ENCODE data around the gene DRAP1. TPM values are rescaled to one million over a fixed set of nuclear protein-coding genes. Genes with fewer than 3 reads are reported as not detected.

DRAP1 gene
- total RNA-seq, 4 donors from 2014 or later: 64.5 to 134 (median 93.3) TPM

DNA sequence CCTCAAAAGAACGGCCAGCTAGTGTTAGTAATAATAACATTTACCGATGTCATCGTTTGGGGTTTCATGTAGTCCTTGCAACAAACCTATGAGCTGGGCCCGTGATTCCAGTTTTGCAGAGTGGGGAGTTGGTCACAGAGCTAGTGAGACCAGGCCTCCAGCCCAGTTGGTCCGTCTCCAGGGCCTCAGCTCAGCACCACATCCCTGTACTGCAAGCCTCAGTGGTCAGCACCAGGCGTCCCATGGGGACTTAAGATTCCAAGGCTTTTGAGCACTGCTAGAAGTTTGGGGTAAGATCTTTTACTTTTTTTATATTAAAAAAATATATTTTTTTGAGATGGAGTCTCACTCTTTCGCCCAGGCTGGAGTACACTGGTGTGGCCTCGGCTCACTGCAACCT, 25.0 kb downstream of the DRAP1 start:
- Histone ChIP-seq H3K27me3 (no peaks in the 10 kb centered on the region), H3K27ac (no peak overlapping the region), H3K9me3 (no peaks in the 10 kb centered on the region), H3K4me3 (no peak overlapping the region), H3K4me1 (no peaks in the 10 kb centered on the region), H3K36me3 (no peaks in the 10 kb centered on the region)
- 84 to 92% methylated on average over 8 of the region's 8 CpGs for WGBS, 2 donors
- TF ChIP-seq, protein P1, sequence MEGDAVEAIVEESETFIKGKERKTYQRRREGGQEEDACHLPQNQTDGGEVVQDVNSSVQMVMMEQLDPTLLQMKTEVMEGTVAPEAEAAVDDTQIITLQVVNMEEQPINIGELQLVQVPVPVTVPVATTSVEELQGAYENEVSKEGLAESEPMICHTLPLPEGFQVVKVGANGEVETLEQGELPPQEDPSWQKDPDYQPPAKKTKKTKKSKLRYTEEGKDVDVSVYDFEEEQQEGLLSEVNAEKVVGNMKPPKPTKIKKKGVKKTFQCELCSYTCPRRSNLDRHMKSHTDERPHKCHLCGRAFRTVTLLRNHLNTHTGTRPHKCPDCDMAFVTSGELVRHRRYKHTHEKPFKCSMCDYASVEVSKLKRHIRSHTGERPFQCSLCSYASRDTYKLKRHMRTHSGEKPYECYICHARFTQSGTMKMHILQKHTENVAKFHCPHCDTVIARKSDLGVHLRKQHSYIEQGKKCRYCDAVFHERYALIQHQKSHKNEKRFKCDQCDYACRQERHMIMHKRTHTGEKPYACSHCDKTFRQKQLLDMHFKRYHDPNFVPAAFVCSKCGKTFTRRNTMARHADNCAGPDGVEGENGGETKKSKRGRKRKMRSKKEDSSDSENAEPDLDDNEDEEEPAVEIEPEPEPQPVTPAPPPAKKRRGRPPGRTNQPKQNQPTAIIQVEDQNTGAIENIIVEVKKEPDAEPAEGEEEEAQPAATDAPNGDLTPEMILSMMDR (IDR thresholded peaks at IDR 0.05): no peak
- TF ChIP-seq EP300 (IDR thresholded peaks at IDR 0.05): no peak
- no peak for TF ChIP-seq POLR2A (IDR thresholded peaks at IDR 0.05)
- DNase-seq (ENCODE audit: low spot score in 2 of 2): no peak

DNA sequence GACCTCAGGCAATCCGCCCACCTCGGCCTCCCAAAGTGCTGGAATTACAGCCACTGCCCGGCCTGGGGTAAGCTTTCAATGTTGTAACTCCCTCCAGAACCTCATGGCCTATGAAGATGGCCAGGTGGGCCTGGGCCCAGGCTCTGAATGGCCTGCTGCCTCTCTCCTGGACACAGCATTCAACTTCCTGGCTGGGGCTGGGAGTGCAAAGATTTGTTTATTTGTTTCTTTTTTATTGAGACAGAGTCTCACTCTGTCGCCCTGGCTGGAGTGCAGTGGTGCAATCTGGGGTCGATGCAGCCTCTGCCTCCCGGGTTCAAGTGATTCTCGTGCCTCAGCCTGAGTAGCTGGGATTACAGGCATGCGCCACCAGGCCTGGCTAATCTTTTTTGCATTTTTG, 25.5 kb downstream of the DRAP1 start:
- no peak overlapping the region for H3K27ac ChIP-seq
- TF ChIP-seq, protein P1 (IDR thresholded peaks at IDR 0.05): no peak
- TF ChIP-seq POLR2A (IDR thresholded peaks at IDR 0.05): no peak
- TF ChIP-seq EP300 (IDR thresholded peaks at IDR 0.05): no peak
- H3K4me3 ChIP-seq: no peak overlapping the region
- 72 to 81% methylated on average over 8 of the region's 8 CpGs for WGBS, 2 donors
- no peak for DNase-seq (ENCODE audit: low spot score in 2 of 2)
- H3K36me3 ChIP-seq: no peaks in the 10 kb centered on the region
- H3K27me3 ChIP-seq: no peaks in the 10 kb centered on the region
- H3K4me1 ChIP-seq: no peaks in the 10 kb centered on the region
- no peaks in the 10 kb centered on the region for H3K9me3 ChIP-seq

DNA sequence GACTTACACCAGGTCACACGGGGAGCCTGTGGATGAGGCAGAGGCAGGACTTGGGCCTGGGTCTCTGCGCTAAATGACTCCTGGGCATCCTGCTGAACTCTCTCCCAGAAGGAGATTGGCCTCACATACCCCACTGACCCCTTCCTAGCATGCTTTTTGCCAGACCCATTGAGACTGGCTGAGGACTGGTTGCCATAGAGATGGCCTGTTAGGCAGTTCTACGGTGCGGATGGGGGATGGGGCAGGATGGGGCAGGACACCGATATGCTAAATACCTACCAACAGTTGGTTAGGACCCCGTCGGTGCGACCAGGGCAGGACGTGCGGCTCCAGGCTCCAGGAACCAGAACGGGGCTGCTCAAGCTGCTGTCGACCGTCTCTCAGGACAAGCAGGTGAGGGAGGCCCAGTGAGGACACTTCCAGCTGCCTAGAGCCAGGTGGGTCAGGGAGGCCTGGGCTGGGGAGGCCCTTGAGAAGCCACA, 26.2 kb downstream of the DRAP1 start, which contains the start of gene TSGA10IP:
Gene TSGA10IP, plus strand, starts transcription at position 51 of the 482 bp plus-strand sequence. Its CDS starts 196 bp downstream, at position 247.
- H3K36me3 ChIP-seq: no peaks in the 10 kb centered on the region
- WGBS, 2 donors: 51 to 55% methylated on average over 10 to 13 of the region's 13 CpGs
- no peak for DNase-seq (ENCODE audit: low spot score in 2 of 2)
- no peak within 1 kb of the TSS for H3K27ac ChIP-seq
- H3K4me3 ChIP-seq: no peak within 1 kb of the TSS
- H3K4me1 ChIP-seq: no peaks in the 10 kb centered on the region
- H3K27me3 ChIP-seq: no peaks in the 10 kb centered on the region
- TF ChIP-seq, protein P1 (IDR thresholded peaks at IDR 0.05): no peak
- TF ChIP-seq POLR2A (IDR thresholded peaks at IDR 0.05) (no peak), EP300 (IDR thresholded peaks at IDR 0.05) (no peak)
- no peaks in the 10 kb centered on the region for H3K9me3 ChIP-seq

DNA sequence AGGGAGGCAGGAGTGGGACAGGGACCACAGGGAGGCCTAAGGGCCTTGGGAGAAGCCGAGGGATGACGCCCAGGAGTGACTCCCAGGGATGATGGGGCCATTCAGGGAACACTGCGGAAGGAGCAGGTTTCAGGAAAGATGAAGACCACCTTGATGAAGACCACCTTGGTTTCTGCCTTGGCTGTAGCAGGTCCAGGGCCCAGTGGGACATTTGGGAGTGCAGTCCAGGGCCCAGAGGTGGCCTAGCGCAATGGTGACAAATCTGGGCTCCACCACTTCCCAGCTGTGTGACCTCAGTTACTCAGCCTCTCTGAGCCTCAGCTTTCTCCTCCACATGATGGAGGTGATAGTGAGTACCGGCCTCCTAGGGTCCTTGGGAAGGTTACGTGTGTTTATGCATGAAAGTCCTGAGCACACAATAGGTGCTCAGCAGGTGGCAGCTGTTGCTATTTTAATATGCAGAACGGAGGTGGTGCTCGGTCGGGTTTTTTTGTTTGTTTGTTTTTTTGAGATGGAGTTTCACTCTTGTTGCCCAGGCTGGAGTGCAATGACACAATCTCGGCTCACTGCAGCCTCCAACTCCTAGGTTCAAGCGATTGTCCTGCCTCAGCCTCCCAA, 26.8 kb downstream of the DRAP1 start:
- H3K27me3 ChIP-seq: no peaks in the 10 kb centered on the region
- no peak overlapping the region for H3K4me3 ChIP-seq
- no peaks in the 10 kb centered on the region for H3K4me1 ChIP-seq
- no peak overlapping the region for H3K27ac ChIP-seq
- TF ChIP-seq EP300 (IDR thresholded peaks at IDR 0.05) (no peak), POLR2A (IDR thresholded peaks at IDR 0.05) (no peak)
- TF ChIP-seq, protein P1 (IDR thresholded peaks at IDR 0.05): no peak
- DNase-seq (ENCODE audit: low spot score in 2 of 2): no peak
- no peaks in the 10 kb centered on the region for H3K36me3 ChIP-seq
- H3K9me3 ChIP-seq: no peaks in the 10 kb centered on the region
- 83 to 86% methylated on average over 11 of the region's 11 CpGs for WGBS, 2 donors

DNA sequence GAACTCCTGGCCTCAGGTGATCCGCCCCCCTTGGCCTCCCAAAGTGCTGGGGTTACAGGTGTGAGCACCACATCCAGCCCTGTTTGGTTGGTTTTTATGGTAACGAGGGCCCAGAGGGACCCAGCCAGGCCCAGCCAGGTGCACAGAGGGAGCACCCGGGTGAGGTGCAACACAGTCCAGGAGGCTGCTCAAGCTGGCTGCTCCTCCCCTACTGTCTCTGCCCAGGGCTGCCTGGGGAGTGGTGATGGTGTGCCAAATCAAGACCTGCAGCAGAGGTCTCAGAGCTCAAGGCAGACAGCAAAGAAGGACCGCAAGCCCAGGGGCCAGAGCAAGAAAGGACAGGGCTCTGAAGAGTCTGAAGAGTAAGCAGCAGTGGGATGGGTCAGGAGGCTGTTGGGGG, 27.4 kb downstream of the DRAP1 start:
- no peak for DNase-seq (ENCODE audit: low spot score in 2 of 2)
- Histone ChIP-seq H3K27ac (no peak overlapping the region), H3K27me3 (no peaks in the 10 kb centered on the region), H3K36me3 (no peaks in the 10 kb centered on the region), H3K4me1 (no peaks in the 10 kb centered on the region), H3K9me3 (no peaks in the 10 kb centered on the region), H3K4me3 (no peak overlapping the region)
- TF ChIP-seq EP300 (IDR thresholded peaks at IDR 0.05) (no peak), POLR2A (IDR thresholded peaks at IDR 0.05) (no peak)
- TF ChIP-seq, protein P1 (IDR thresholded peaks at IDR 0.05): no peak
- WGBS, 2 donors: 72 to 92% methylated on average over 4 of the region's 4 CpGs
